C1 segment of cervical spinal cord (tissue), 14 donors: ENCODE data around the gene RIC8A.
A peak's percentile ranks its signal among the peaks of the same experiment; 100 is the strongest.

ENCODE experiments used
- DNase-seq, 14 donors: peaks; one replicate each; lab custom pipeline; 2025; lab: John Stamatoyannopoulos, UW

Gene RIC8A

GRCh38 chr11:203945-204586 is 3.4 kb upstream of the RIC8A start:
- no peak for DNase-seq

GRCh38 chr11:204587-205109 is 2.9 kb upstream of the RIC8A start:
- DNase-seq = no peak

DNA sequence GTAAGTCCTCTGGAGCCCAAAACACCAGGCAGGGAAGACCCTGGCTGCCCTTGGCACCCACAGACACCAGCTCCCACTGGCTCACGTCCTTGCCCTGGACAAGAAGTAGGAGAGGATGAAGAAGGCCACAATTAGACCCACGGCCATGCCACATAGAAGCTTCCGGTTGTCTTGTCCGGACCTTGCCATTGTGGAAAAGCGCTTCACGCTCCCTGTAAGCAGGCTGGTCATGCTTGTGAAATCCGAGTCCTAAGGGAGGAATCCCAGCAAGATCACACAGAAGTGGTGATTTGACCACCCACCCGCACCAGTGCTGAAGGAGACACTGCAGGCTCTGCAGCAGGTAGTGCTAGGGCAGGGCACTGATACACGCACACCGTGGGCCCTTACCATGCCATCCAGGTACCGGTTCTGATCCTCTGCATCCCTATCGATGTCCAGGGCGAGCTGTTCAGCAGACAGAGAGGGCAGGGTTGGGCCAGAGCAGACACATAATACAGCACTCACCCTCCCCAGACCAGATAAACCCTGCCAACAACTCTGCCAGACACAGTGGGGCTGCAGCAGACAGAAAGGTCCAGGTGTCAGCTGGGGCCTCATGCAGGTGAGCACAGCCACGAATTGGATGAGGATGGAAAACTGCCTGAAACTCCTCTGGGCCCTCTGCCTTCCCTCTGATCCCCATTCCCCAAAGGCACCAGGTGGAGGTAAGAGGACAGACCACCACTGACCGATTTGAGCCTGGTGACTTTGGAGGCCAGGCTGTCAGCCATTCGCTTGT is 2.1 kb upstream of the RIC8A start:
- DNase-seq = no peak

GRCh38 chr11:206002-206384 is 1.5 kb upstream of the RIC8A start:
- no peak for DNase-seq

- peak in 1 of 14 donors; percentile 58 for DNase-seq
These were observed 841 bp upstream of the RIC8A start for GRCh38 chr11:206526-207207.

- DNase-seq = peak in 1 of 14 donors; percentile 62
These were observed 314 bp downstream of the RIC8A start for GRCh38 chr11:207863-208180.

DNA sequence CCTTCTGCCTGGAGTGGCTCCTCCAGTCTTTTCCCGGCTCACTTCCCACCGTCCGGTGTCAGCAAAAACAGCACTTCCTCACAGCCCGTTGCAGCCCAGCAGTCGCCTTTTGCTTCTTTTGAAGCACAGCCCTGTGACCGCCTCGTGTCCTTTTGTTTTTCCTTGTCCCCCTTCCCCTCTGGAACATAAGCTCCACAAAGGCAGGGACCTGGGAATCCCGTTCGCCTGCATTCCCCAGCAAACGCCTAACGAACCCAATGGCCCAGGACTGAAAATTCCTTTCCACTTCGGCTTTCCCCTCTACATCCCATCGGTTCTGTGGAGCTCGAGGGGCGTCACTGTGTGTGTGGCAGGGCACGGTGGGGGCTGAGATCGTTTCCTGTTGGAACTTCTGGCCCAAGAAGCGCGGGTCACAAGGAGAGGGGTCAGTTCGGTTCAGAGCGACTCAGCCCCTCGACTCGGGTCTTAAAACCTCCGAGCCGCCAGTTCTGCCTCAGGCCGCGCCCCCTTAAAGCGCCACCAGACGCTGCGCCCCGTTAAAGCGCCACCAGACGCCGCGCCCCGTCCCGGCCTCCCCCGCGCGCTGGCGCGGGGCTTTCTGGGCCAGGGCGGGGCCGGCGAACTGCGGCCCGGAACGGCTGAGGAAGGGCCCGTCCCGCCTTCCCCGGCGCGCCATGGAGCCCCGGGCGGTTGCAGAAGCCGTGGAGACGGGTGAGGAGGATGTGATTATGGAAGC is 841 bp downstream of the RIC8A start:
- peak in 13 of 14 donors; percentile 26 to 82 (median 58) for DNase-seq

DNA sequence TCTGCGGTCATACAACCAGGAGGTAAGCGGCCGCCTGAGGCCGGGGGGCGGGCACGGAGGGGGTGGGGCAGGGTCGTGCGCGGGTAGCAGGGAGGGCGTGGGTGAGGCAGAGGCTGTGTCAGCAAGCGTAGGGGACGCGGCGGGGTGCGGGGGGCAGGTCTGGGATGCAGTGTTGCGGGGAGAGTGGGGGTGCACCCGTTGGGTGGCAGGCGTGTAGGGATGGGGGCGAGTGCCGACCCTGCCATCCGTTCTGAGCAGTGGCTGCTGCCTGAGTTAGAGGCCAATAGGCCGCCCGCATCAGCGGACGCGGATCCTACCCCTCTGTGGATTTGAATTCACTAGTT is 1.4 kb downstream of the RIC8A start:
- DNase-seq = peak in 2 of 14 donors; percentile 72 to 75

- no peak for DNase-seq
These were observed 2.0 kb downstream of the RIC8A start for GRCh38 chr11:209275-210121.

DNA sequence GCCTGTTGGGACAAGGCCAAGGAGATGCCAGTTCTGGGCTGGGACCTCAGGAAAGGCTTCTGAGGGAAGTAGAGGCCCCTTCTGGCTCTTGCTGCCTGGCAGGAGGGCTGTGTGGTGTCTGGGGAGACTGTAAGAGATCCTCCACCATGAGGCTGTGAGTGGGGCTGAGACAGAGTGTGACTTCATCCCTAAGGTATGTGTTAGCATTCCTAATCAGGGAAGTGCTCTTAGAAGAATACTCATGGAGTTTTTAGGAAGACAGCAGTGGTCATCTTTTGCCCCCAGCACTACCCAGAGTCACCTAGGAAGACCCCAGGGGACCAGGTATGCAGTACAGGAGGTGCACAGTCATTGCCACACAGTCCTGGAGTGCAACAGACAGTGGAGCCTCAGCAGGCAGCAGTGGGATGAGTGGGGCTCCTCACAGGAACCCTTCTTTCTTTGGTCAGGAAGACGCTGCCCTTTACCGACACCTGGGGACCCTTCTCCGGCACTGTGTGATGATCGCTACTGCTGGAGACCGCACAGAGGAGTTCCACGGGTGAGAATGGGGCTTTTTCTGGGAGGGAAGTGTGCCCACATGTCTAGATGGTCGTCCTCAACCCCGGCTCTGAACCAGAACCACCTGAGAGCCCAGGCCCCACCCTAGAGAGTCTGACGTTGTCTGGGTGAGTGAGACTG is 2.8 kb downstream of the RIC8A start:
- DNase-seq = no peak

DNA sequence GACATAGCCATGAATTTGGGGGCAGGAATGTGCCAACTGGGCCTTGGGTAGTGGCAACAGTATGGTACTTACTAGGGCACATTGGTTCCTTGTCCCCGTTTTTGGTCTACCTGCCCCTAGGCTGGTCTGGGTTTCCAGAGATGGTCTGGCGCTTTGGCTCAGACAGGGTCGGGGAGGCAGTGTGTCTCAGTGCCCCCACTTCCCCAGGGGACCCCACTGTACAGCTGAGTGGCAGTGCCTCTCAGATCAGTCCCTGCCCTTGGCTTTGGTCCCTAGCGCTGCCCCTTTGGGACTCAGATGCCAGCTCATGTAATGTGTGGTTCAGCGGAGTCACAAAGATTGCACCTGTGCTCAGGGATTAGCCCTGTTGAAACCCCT is 3.3 kb downstream of the RIC8A start:
- DNase-seq = no peak

GRCh38 chr11:211295-211694 is 3.8 kb downstream of the RIC8A start:
- DNase-seq = no peak

DNA sequence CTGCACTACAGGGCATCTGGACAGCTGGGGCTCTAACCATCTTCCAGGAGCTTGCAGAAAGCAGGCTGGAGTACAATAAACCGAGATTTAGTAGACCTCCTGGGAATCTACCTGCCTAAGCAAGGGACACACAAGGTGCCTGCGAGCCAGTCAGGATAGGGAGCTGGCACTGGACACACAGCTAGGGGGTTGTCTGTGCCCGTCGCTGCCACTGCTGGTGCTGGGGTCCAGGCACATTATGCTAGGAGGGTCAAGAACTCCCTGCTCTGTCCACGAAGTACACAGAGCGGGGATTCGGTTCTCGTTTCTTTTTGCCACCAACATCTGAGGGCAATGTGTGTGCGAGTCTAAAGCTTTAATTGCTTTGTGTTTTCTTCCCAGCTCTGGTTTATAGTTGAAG is 4.2 kb downstream of the RIC8A start:
- no peak for DNase-seq

GRCh38 chr11:212150-213100 is 4.9 kb downstream of the RIC8A start:
- no peak for DNase-seq

DNA sequence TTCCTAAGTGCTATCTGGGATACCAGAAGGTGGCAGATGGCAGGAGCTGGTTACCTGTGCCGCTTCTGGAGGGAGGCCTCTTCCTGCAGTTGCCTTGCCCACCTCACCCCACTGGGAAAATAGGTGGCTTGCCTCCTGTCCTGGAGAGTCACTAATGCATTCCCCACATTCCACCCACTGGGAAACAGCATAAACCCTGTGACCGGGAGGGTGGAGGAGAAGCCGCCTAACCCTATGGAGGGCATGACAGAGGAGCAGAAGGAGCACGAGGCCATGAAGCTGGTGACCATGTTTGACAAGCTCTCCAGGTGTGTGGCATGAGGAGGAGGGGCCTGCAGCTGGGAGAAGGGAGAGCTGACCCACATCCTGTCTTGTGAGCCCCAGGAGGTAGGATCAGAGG is 5.6 kb downstream of the RIC8A start:
- no peak for DNase-seq

- DNase-seq = no peak
These were observed 6.6 kb downstream of the RIC8A start for GRCh38 chr11:214083-214482.

DNA sequence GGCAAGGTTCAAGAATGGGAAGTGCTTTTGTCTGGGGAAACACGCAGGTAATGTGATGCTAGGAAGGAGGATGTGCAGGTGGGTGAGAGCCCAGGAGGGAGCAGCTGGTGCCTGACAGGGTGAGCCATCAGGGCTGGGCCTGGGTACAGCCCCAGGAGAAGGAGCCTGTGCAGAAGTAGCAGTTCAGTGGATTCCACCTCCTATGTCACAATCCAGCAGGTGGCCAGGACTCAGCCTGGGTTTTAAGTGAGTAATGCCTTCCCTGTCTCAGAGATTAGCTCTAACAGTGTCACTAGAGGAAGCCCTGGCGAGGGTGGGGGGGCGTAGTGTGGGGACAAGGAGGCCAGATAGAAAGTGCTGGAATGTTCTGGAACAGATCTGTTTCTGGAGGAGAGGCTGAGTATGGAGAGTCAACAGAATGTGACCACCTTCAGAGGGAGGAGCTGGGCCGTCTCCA is 8.1 kb downstream of the RIC8A start:
- no peak for DNase-seq

GRCh38 chr11:216081-216974 is 8.8 kb downstream of the RIC8A start:
- DNase-seq = no peak
